GM08714 (cell line): Measurements from ENCODE around the gene MYBPH.

Experiments
- H3K4me3 ChIP-seq: fragments of 200-500 bp; sonication (Bioruptor generic); 2 replicates; pipeline ENCODE4 v1.5.1; 2014; ENCODE audit warnings: mild to moderate bottlenecking, low read length, inconsistent platforms
- ZNF274 ChIP-seq: IDR thresholded peaks from 2 replicates; pipeline ENCODE4 v1.6.1; 2012; ENCODE audit warnings: mild to moderate bottlenecking, low read depth, low read length

Gene MYBPH

GRCh38 chr1:203208181-203208580 is 32.6 kb upstream of the MYBPH start:
- TF ChIP-seq ZNF274: no peak

GRCh38 chr1:203207751-203208150 is 32.1 kb upstream of the MYBPH start:
- no peak overlapping the region for H3K4me3 ChIP-seq
- TF ChIP-seq ZNF274: no peak

More at GRCh38 chr1:203208181-203208580, 32.6 kb upstream of the MYBPH start:
- no peak overlapping the region for H3K4me3 ChIP-seq

GRCh38 chr1:203206129-203206687 is 30.6 kb upstream of the MYBPH start:
- TF ChIP-seq ZNF274: no peak
- no peak overlapping the region for H3K4me3 ChIP-seq

- TF ChIP-seq ZNF274: no peak
- no peak overlapping the region for H3K4me3 ChIP-seq
These were observed 29.1 kb upstream of the MYBPH start for GRCh38 chr1:203204756-203205155.

GRCh38 chr1:203202431-203203245 is 27.0 kb upstream of the MYBPH start:
- TF ChIP-seq ZNF274: no peak
- no peak overlapping the region for H3K4me3 ChIP-seq

GRCh38 chr1:203201516-203202205 is 26.0 kb upstream of the MYBPH start:
- no peak overlapping the region for H3K4me3 ChIP-seq
- TF ChIP-seq ZNF274: no peak

GRCh38 chr1:203200916-203201315 is 25.3 kb upstream of the MYBPH start:
- TF ChIP-seq ZNF274: no peak
- no peak overlapping the region for H3K4me3 ChIP-seq

- no peak overlapping the region for H3K4me3 ChIP-seq
- no peak for TF ChIP-seq ZNF274
These were observed 24.4 kb upstream of the MYBPH start for GRCh38 chr1:203199816-203200571.

GRCh38 chr1:203199481-203199815 is 23.8 kb upstream of the MYBPH start:
- H3K4me3 ChIP-seq: no peak overlapping the region
- TF ChIP-seq ZNF274: no peak

- no peak overlapping the region for H3K4me3 ChIP-seq
- no peak for TF ChIP-seq ZNF274
These were observed 23.4 kb upstream of the MYBPH start for GRCh38 chr1:203199002-203199401.

- H3K4me3 ChIP-seq: no peak overlapping the region
- TF ChIP-seq ZNF274: no peak
These were observed 22.0 kb upstream of the MYBPH start for GRCh38 chr1:203197625-203198024.

GRCh38 chr1:203196371-203196770 is 20.7 kb upstream of the MYBPH start:
- H3K4me3 ChIP-seq: no peak overlapping the region
- no peak for TF ChIP-seq ZNF274

- no peak for TF ChIP-seq ZNF274
- no peak overlapping the region for H3K4me3 ChIP-seq
These were observed 15.3 kb upstream of the MYBPH start for GRCh38 chr1:203190949-203191348.

GRCh38 chr1:203189951-203190352 is 14.3 kb upstream of the MYBPH start:
- no peak overlapping the region for H3K4me3 ChIP-seq
- no peak for TF ChIP-seq ZNF274

GRCh38 chr1:203188686-203189232 is 13.1 kb upstream of the MYBPH start:
- no peak for TF ChIP-seq ZNF274

More at GRCh38 chr1:203188686-203189232, 13.1 kb upstream of the MYBPH start:
- no peak overlapping the region for H3K4me3 ChIP-seq
